B cell (primary cell): ENCODE measurements around the gene LTB. TPM values are rescaled to one million over a fixed set of nuclear protein-coding genes. Genes with fewer than 3 reads are reported as not detected.

ENCODE experiments used
- ATAC-seq: fragments of 200-7000 bp; cut with Tn5 transposase; one replicate; pipeline ENCODE4 v1.10.0; 2021; ENCODE audit warnings: low read depth, mild to moderate bottlenecking, moderate number of reproducible peaks, moderate library complexity
- CTCF ChIA-PET: fragments of 350-600 bp; sonication (Branson Sonifier 250); formaldehyde crosslinking; loops from one replicate; lab custom pipeline; 2021; ENCODE audit warnings: antibody characterized with exemption, inconsistent platforms; lab: Charles Lee
- POLR2A ChIA-PET: fragments of 350-600 bp; sonication (Branson Sonifier 250); formaldehyde crosslinking; loops from one replicate; lab custom pipeline; 2021; ENCODE audit warnings: antibody characterized with exemption; lab: Charles Lee
- DNase-seq: peaks from one replicate; pipeline ENCODE4 v3.0.0; 2013
- H2AFZ ChIP-seq: 2 replicates; pipeline ENCODE4 v1.6.1; 2012; ENCODE audit warnings: mild to moderate bottlenecking, low read depth, low read length; ENCODE audit not compliant: insufficient read depth, poor library complexity, severe bottlenecking
- H3K27ac ChIP-seq, 2 donors: 1 replicate in 1 of 2; 2 replicates in 1 of 2; pipeline ENCODE4 v1.5.1; 2012 to 2013; ENCODE audit warnings: low read length in 2 of 2, mild to moderate bottlenecking in 2 of 2, moderate library complexity in 1 of 2
- H3K27me3 ChIP-seq, 4 experiments: fragments of 200-600 bp in 1 of 4; sonication (generic) in 1 of 4; replicated peaks in 1 of 4; 1 replicate in 2 of 4; 2 replicates in 2 of 4; pipeline versions ENCODE4 v1.6.1 to v1.7.0; 2013 to 2016; ENCODE audit warnings: low read length in 3 of 4, mild to moderate bottlenecking in 2 of 4, mixed read lengths in 1 of 4, moderate library complexity in 1 of 4; ENCODE audit not compliant: insufficient read depth in 4 of 4, control insufficient read depth in 3 of 4; ENCODE audit errors: control extremely low read depth in 1 of 4
- H3K36me3 ChIP-seq, 2 experiments: replicated peaks in 1 of 2; 1 replicate in 1 of 2; 2 replicates in 1 of 2; pipeline versions ENCODE4 v1.6.1 to v1.7.1; 2013; ENCODE audit warnings: low read length in 1 of 2; ENCODE audit not compliant: insufficient read depth in 2 of 2, control insufficient read depth in 1 of 2; ENCODE audit errors: control extremely low read depth in 1 of 2, extremely low read depth in 1 of 2
- H3K4me1 ChIP-seq, 2 donors: fragments of 200-600 bp in 1 of 2; sonication (generic) in 1 of 2; 1 replicate in 1 of 2; 2 replicates in 1 of 2; pipeline versions ENCODE4 v1.5.1 to v1.6.1; 2013 to 2017; ENCODE audit warnings: low read length in 2 of 2; ENCODE audit not compliant: control insufficient read depth in 2 of 2, insufficient read depth in 2 of 2
- H3K4me2 ChIP-seq: replicated peaks from 2 replicates; pipeline ENCODE3; 2012; ENCODE audit warnings: mild to moderate bottlenecking, low read depth, low read length; ENCODE audit not compliant: poor library complexity, severe bottlenecking
- H3K4me3 ChIP-seq, 5 experiments: fragments of 200-600 bp in 1 of 5; sonication (generic) in 1 of 5; 1 replicate in 3 of 5; 2 replicates in 2 of 5; pipeline versions ENCODE4 v1.5.1 to v1.7.0; 2011 to 2016; ENCODE audit warnings: low read length in 4 of 5, mild to moderate bottlenecking in 4 of 5, low read depth in 2 of 5, control low read depth in 1 of 5, moderate library complexity in 1 of 5; ENCODE audit not compliant: insufficient read depth in 1 of 5; ENCODE audit errors: control extremely low read depth in 1 of 5, extremely low read depth in 1 of 5
- H3K79me2 ChIP-seq: fragments of 200-600 bp; sonication (generic); one replicate; pipeline ENCODE4 v1.6.0; 2016; ENCODE audit warnings: low read length; ENCODE audit not compliant: control insufficient read depth, insufficient read depth
- H3K9ac ChIP-seq: fragments of 200-600 bp; sonication (generic); 2 replicates; pipeline ENCODE4 v1.6.1; 2017; ENCODE audit warnings: mild to moderate bottlenecking, low read length, moderate library complexity
- H3K9me3 ChIP-seq, 3 donors: one replicate each; pipeline versions ENCODE4 v1.6.1 to v1.7.1; 2013; ENCODE audit warnings: low read length in 2 of 3; ENCODE audit not compliant: control insufficient read depth in 2 of 3, insufficient read depth in 1 of 3; ENCODE audit errors: control extremely low read depth in 1 of 3
- H4K20me1 ChIP-seq: 2 replicates; pipeline ENCODE4 v1.6.0; 2012; ENCODE audit warnings: mild to moderate bottlenecking, low read length; ENCODE audit not compliant: insufficient read depth, control insufficient read depth, poor library complexity, severe bottlenecking
- H3K27ac Mint-ChIP-seq: one replicate; pipeline ENCODE4 v1.8.0; 2021; ENCODE audit warnings: mixed read lengths
- H3K27me3 Mint-ChIP-seq: one replicate; pipeline ENCODE4 v1.8.0; 2021; ENCODE audit warnings: mixed read lengths
- H3K4me1 Mint-ChIP-seq: one replicate; pipeline ENCODE4 v1.8.0; 2021; ENCODE audit warnings: mixed read lengths
- H3K4me3 Mint-ChIP-seq: one replicate; pipeline ENCODE4 v1.8.0; 2021; ENCODE audit warnings: mixed read lengths
- H3K9me3 Mint-ChIP-seq: one replicate; pipeline ENCODE4 v1.8.0; 2022; ENCODE audit warnings: mixed read lengths; ENCODE audit not compliant: insufficient read depth
- EZH2 ChIP-seq: IDR thresholded peaks from 2 replicates; pipeline ENCODE4 v1.6.1; 2012; ENCODE audit warnings: borderline replicate concordance, low read depth, mild to moderate bottlenecking, moderate library complexity, low read length; ENCODE audit not compliant: insufficient read depth, poor library complexity, severe bottlenecking
- WGBS: methylation state at CpG from one replicate; pipeline ENCODE4 v1.1.5; 2013; ENCODE audit warnings: missing lambda C conversion rate; ENCODE audit not compliant: insufficient coverage; 5-methylcytosine and 5-hydroxymethylcytosine counted together
- intact Hi-C: fragments of 100-400 bp; cut with micrococcal nuclease; formaldehyde crosslinking; loops from one replicate; pipeline ENCODE4 v1.10.0; 2022
- polyA plus RNA-seq: library from polyadenylated mRNA; depleted of rRNA; stranded (reverse); fragments of >200 nt; gene quantifications from 2 replicates; pipeline ENCODE4 v1.2.3, GENCODE V29; 2012
- total RNA-seq, 2 donors: library from RNA; stranded (reverse); fragments of 120-200 nt in 1 of 2; gene quantifications; 1 replicate in 1 of 2; 2 replicates in 1 of 2; pipeline versions ENCODE4 v1.2.3 to v1.2.4, GENCODE V29; 2013 to 2022
- TF ChIP-seq, protein P1 (sequence below): fragments of 200-600 bp; IDR thresholded peaks from one replicate; pipeline ENCODE4 v1.8.0; 2022; ENCODE audit warnings: antibody characterized with exemption, mild to moderate bottlenecking

LTB gene
- total and polyA plus RNA-seq, 2 donors (not counting 1 experiment from before 2014, with no cell fraction given), result 488 to 938 TPM

DNA sequence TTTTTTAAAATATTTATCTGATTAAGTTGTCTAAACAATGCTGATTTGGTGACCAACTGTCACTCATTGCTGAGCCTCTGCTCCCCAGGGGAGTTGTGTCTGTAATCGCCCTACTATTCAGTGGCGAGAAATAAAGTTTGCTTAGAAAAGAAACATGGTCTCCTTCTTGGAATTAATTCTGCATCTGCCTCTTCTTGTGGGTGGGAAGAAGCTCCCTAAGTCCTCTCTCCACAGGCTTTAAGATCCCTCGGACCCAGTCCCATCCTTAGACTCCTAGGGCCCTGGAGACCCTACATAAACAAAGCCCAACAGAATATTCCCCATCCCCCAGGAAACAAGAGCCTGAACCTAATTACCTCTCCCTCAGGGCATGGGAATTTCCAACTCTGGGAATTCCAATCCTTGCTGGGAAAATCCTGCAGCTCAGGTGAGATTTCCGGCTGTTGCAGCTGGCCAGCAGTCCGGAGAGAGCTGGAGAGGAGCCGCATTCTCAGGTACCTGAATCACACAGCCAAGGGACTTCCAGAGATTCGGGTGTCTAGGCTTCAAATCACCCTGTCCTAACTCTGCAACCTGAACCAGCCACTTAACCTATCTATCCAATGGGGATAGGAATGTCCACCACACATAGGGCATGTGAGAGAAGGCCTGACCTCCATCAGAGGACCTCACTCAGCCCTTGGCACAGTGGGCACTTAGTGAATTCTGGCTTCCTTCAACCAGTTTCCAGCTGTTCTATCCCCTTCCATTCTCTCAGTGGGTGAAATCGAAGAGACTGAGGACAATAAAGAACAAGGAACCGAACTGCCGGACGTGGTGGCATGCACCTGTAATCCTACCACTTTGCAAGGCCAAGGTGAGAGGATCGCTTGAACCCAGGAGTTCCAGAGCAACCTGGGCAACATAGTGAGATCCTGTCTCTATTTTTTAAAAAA, 3.8 kb downstream of the LTB start:
- Histone ChIP-seq H3K27me3 (no peaks in the 10 kb centered on the region), H3K27ac (peak overlapping the region; percentile 95 to 97), H2AFZ (no peak overlapping the region), H3K4me2 (peak overlapping the region; percentile 88), H4K20me1 (peaks cover 33% of the 10 kb centered on the region), H3K4me1 (peaks cover 65 to 83% of the 10 kb centered on the region in 2 donors), H3K36me3 (peaks cover 2 to 41% of the 10 kb centered on the region in 2 experiments), H3K9me3 (no peaks in the 10 kb centered on the region), H3K9ac (peak overlapping the region; percentile 10), H3K79me2 (peaks cover 89% of the 10 kb centered on the region), H3K4me3 (peak overlapping the region in 2 of 5 experiments; percentile 11 to 15)
- ATAC-seq, result no peak
- H3K27ac Mint-ChIP-seq, result peak overlapping the region; percentile 99
- H3K4me1 Mint-ChIP-seq, result peaks cover 83% of the 10 kb centered on the region
- CTCF ChIA-PET, result interaction anchor here (2.7 to 35.3 kb wide), 3 partner anchors 17 to 252 kb away, joined by 10 to 2241 read pairs (median 1108); partner anchors contain the start of genes ATP6V1G2, LST1, LTA and NCR3
- no peaks in the 10 kb centered on the region for H3K27me3 Mint-ChIP-seq
- POLR2A ChIA-PET, result interaction anchor here (0.5 to 42.6 kb wide), 3 partner anchors 6 to 25 kb away, joined by 6 to 1450 read pairs (median 1450); partner anchors contain the start of genes ATP6V1G2, LST1, LTA and LTB
- 77% methylated on average over 5 of the region's 12 CpGs for WGBS
- peak; percentile 27 for DNase-seq
- H3K4me3 Mint-ChIP-seq, result peak overlapping the region; percentile 98
- intact Hi-C loops, result no loop called here
- no peak for TF ChIP-seq EZH2
- TF ChIP-seq, protein P1, sequence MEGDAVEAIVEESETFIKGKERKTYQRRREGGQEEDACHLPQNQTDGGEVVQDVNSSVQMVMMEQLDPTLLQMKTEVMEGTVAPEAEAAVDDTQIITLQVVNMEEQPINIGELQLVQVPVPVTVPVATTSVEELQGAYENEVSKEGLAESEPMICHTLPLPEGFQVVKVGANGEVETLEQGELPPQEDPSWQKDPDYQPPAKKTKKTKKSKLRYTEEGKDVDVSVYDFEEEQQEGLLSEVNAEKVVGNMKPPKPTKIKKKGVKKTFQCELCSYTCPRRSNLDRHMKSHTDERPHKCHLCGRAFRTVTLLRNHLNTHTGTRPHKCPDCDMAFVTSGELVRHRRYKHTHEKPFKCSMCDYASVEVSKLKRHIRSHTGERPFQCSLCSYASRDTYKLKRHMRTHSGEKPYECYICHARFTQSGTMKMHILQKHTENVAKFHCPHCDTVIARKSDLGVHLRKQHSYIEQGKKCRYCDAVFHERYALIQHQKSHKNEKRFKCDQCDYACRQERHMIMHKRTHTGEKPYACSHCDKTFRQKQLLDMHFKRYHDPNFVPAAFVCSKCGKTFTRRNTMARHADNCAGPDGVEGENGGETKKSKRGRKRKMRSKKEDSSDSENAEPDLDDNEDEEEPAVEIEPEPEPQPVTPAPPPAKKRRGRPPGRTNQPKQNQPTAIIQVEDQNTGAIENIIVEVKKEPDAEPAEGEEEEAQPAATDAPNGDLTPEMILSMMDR, result no peak
- H3K9me3 Mint-ChIP-seq, result no peaks in the 10 kb centered on the region
